ENCODE results near the gene SLC6A2.
A peak's percentile ranks its signal among the peaks of the same experiment; 100 is the strongest.
"Not testable (repeated sequence)": the region's sequence is repeated elsewhere in the genome, so short reads cannot be mapped to it uniquely, and the experiment has no call there.

SLC6A2 gene

DNA sequence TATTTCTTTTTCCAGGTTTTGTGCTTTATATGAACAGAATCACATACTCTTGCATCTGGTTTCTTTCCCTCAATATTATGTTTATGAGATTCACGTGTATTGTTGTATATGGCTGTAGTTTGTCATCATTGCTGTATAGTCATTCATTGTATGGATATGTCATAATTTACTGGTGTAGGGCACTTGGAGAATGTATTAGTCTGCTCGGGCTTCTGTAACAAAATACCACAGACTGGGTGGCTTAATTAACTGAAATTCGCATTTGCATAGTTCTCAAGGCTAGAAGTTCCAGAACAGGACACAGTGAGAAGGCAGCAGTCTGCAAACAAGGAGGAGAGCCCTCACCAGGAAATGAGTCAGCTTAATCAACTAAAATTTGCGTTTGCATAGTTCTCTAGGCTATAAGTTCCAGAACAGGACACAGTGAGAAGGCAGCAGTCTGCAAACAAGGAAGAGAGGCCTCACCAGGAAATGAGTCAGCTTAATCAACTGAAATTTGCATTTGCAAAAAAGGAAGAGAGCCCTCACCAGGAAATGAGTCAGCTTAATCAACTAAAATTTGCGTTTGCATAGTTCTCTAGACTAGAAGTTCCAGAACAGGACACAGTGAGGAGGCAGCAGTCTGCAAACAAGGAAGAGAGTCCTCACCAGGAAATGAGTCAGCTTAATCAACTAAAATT, 96.8 kb downstream of the SLC6A2 start:
- peak in 1 of 2 donors; percentile 10 for DNase-seq
- ATAC-seq = not testable (repeated sequence)

DNA sequence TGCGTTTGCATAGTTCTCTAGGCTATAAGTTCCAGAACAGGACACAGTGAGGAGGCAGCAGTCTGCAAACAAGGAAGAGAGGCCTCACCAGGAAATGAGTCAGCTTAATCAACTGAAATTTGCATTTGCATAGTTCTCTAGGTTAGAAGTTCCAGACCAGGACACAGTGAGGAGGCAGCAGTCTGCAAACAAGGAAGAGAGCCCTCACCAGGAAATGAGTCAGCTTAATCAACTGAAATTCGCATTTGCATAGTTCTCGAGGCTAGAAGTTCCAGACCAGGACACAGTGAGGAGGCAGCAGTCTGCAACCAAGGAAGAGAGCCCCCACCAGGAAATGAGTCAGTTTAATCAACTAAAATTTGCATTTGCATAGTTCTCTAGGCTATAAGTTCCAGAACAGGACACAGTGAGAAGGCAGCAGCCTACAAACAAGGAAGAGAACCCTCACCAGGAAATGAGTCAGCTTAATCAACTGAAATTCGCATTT, 97.4 kb downstream of the SLC6A2 start:
- H3K4me3 Mint-ChIP-seq, ATAC-seq, H3K27me3 Mint-ChIP-seq: not testable (repeated sequence)
- Mint-ChIP-seq H3K27ac (peak overlapping the region; percentile 28 to 43), H3K4me1 (peaks cover 17% of the 10 kb centered on the region), H3K9me3 (peaks cover 12 to 29% of the 10 kb centered on the region in 2 donors)
- peak in 1 of 2 donors; percentile 18 for DNase-seq

More for the DNA sequence above, 96.8 kb downstream of the SLC6A2 start:
- H3K4me3 Mint-ChIP-seq, H3K27me3 Mint-ChIP-seq: not testable (repeated sequence)
- peaks cover 12 to 29% of the 10 kb centered on the region in 2 donors for H3K9me3 Mint-ChIP-seq
- peaks cover 17% of the 10 kb centered on the region for H3K4me1 Mint-ChIP-seq
- H3K27ac Mint-ChIP-seq = peak overlapping the region in 1 of 2 donors; percentile 13

All from stimulated activated naive CD8-positive, alpha-beta T cell treated with anti-CD3 and anti-CD28 coated beads, Interleukin-15, amount 100 ng/mL, for 72 hours (primary cell).